Fibroblast of mammary gland (primary cell): Measurements from ENCODE around the gene VSIG10.

Source experiments
- DNase-seq: peaks from one replicate; pipeline ENCODE4 v3.0.0-alpha.2; 2010; ENCODE audit warnings: low read depth
- H3K4me3 ChIP-seq: 2 replicates; pipeline ENCODE4 v1.5.1; 2011; ENCODE audit warnings: low read depth, mild to moderate bottlenecking, low read length, moderate library complexity; ENCODE audit not compliant: control insufficient read depth
- CTCF ChIP-seq: conservative IDR thresholded peaks from 2 replicates; pipeline ENCODE4 v1.5.1; 2011; ENCODE audit warnings: low read depth, low read length, inconsistent platforms; ENCODE audit not compliant: control insufficient read depth, insufficient read depth

Gene VSIG10

GRCh38 chr12:118059341-118060191 lies 44.2 kb downstream of the VSIG10 start:
- no peak for TF ChIP-seq CTCF
- peak; percentile 49 for DNase-seq
- peak overlapping the region; percentile 83 for H3K4me3 ChIP-seq

GRCh38 chr12:118058881-118059280 lies 44.9 kb downstream of the VSIG10 start:
- H3K4me3 ChIP-seq: no peak overlapping the region
- TF ChIP-seq CTCF: no peak
- DNase-seq: no peak

- DNase-seq: no peak
- H3K4me3 ChIP-seq: no peak overlapping the region
- TF ChIP-seq CTCF: no peak
These were observed 45.6 kb downstream of the VSIG10 start for GRCh38 chr12:118058227-118058626.

- TF ChIP-seq CTCF: no peak
- H3K4me3 ChIP-seq: no peak overlapping the region
- no peak for DNase-seq
These were observed 47.7 kb downstream of the VSIG10 start for GRCh38 chr12:118055865-118056773.

GRCh38 chr12:118055144-118055557 lies 48.7 kb downstream of the VSIG10 start:
- peak; percentile 52 for TF ChIP-seq CTCF
- peak; percentile 46 for DNase-seq
- H3K4me3 ChIP-seq: no peak overlapping the region

GRCh38 chr12:118053071-118053985 lies 50.5 kb downstream of the VSIG10 start:
- H3K4me3 ChIP-seq: no peak overlapping the region
- DNase-seq: no peak
- TF ChIP-seq CTCF: no peak
